Smooth muscle cell of the brain vasculature (primary cell): Measurements from ENCODE around the gene CYB561D2.

ENCODE experiments used
- DNase-seq: peaks from one replicate; pipeline ENCODE4 v3.0.0-alpha.2; 2012; ENCODE audit warnings: low read depth, low spot score

Gene CYB561D2

GRCh38 chr3:50390508-50391224 is 40.0 kb downstream of the CYB561D2 start:
- DNase-seq: no peak

- no peak for DNase-seq
These were observed 41.5 kb downstream of the CYB561D2 start for GRCh38 chr3:50392101-50392715.

- no peak for DNase-seq
These were observed 42.4 kb downstream of the CYB561D2 start for GRCh38 chr3:50393061-50393460.

- no peak for DNase-seq
These were observed 44.6 kb downstream of the CYB561D2 start for GRCh38 chr3:50395070-50395860.

- no peak for DNase-seq
These were observed 45.8 kb downstream of the CYB561D2 start for GRCh38 chr3:50396502-50396901.

- DNase-seq: no peak
These were observed 51.4 kb downstream of the CYB561D2 start for GRCh38 chr3:50401978-50402595.
